ENCODE measurements around the gene OVOL3.

The OVOL3 gene

DNA sequence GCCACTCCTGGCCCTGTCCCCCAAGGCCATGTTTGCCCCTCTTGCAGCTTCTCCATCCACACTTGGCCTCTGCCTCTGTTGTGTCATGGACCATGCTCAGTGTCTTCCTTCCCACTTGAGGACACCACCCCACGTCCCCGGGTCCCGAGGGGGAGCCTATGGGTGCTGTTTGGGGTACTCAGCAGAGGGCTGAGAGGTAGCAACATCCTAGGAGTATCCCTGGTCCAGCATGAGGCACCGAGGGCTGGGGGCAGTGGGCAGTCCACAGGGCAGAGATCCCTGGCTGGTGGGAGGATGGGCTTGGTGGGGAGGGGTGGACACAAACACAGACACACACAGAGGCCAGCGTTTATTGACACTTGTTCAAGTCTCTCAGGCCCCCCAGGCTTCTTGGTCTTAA, 39.6 kb downstream of the OVOL3 start:
- H3K9me3 Mint-ChIP-seq: no peaks in the 10 kb centered on the region
- peaks cover 36% of the 10 kb centered on the region for H3K4me1 Mint-ChIP-seq (ENCODE audit: low read depth)
- no peak overlapping the region for H3K27ac Mint-ChIP-seq
- H3K36me3 Mint-ChIP-seq (ENCODE audit: low read depth): peaks cover 68% of the 10 kb centered on the region
- no peaks in the 10 kb centered on the region for H3K27me3 Mint-ChIP-seq
- intact Hi-C loops (cut with micrococcal nuclease): no loop called here
- H3K4me3 Mint-ChIP-seq: no peak overlapping the region

DNA sequence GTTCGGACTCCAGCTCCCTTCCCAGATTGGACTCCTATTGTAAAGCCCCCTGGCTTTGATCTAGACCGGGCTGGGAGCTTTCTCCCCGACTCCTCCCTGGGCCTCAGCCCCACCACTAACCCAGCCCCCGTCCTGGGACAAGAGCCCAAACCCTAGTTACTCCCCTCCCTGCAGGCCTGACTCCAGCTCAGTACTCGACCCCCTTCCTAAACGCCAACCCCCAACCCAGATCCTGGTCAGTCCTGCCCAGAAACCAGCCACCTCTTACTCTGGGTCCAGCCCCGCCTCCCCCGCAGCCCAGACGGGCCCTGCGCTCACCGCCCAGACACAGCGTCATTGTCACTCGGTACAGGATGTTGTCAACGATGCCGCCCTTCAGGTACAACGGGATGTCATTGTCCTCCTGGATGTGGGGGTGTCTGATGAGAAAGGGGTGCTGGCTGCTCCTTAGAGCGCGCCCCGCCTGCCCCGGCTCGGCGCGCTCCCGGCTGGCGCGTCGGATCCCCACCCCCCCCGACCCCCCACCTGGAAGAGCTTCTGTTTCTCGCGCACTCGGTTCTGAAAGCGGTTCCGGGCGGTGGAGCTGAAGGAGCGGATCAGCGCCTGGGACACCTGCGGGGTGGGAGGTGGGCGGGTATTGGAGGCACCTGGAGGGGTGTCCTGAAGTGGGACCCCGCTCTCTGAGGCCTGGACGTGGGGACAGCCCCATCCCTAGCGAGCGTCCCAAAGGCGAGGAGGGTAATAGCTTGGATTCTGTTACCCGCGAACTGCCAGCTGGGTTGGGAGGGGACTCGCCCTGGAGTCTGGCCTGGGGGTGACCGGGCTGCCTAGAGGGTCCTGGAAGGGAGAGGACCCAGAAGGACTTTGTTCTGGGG, 40.4 kb downstream of the OVOL3 start:
- Mint-ChIP-seq H3K27me3 (no peaks in the 10 kb centered on the region), H3K27ac (no peak overlapping the region), H3K36me3 (ENCODE audit: low read depth) (peaks cover 63% of the 10 kb centered on the region), H3K9me3 (no peaks in the 10 kb centered on the region), H3K4me1 (ENCODE audit: low read depth) (peaks cover 33% of the 10 kb centered on the region), H3K4me3 (no peak overlapping the region)
- intact Hi-C loops (cut with micrococcal nuclease): no loop called here

DNA sequence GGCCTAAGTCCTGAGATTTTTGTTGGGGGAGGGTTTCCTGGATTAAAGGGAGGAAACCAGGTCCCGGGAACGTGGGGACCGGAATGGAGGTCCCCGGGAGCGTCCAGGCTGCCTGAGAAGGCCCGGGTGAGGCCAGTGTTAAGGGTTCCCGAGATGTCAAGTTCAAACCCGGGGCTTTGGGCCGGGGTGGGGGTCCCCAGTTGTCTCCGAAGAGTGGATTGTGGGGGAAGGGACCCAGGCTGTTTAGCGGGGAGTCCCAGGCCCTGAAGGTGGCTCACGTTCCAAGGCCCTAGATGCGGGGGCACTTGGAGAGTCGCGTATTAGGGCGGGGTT, 41.0 kb downstream of the OVOL3 start:
- intact Hi-C loops (cut with micrococcal nuclease): no loop called here
- H3K27me3 Mint-ChIP-seq: no peaks in the 10 kb centered on the region
- peaks cover 30% of the 10 kb centered on the region for H3K4me1 Mint-ChIP-seq (ENCODE audit: low read depth)
- H3K9me3 Mint-ChIP-seq: no peaks in the 10 kb centered on the region
- H3K27ac Mint-ChIP-seq: no peak overlapping the region
- H3K36me3 Mint-ChIP-seq (ENCODE audit: low read depth): peaks cover 57% of the 10 kb centered on the region
- H3K4me3 Mint-ChIP-seq: no peak overlapping the region

DNA sequence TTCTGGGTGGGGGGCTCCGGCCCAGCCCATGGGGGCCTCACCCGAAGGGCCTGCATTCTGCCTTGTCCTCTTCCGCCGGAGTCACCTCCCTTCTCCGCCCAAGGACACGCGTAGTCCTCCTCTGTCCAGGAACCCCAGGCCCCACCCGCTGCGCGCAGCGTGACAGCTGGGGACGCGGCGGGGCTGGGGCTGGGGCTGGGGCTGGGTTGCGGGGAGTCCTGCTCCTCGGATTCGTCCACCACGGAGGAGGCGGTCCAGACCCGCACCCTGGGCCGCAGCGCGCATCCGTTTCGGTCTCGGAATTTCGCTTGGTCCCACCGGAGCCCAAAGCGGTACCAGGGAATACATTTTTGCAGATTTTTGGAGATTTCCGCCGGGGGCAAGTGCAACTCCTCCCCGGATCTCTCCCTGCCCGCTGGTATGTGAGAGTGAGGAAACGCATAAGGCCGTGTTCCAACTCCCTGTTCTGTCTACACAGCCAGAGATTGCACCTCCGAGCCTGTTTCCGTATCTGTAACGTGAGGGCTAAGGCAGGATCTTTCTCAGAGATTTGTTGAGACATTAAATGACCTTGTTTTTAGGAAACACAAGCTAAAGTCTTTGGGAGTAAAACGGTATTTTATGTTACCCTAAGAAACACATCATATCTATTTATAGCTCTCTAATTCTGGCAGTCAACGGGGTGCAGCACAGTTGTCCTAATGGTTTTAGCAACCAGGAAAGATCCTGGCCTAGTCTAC, 41.6 kb downstream of the OVOL3 start, which contains the start of gene COX7A1:
Gene COX7A1 (minus strand): TSS at position 96 of the 740 bp plus-strand sequence. CDS start 40 bp downstream, at position 56.
- no peak within 1 kb of the TSS for H3K27ac Mint-ChIP-seq
- intact Hi-C loops (cut with micrococcal nuclease): no loop called here
- H3K27me3 Mint-ChIP-seq: no peaks in the 10 kb centered on the region
- peaks cover 54% of the 10 kb centered on the region for H3K36me3 Mint-ChIP-seq (ENCODE audit: low read depth)
- H3K4me1 Mint-ChIP-seq (ENCODE audit: low read depth): peaks cover 30% of the 10 kb centered on the region
- no peaks in the 10 kb centered on the region for H3K9me3 Mint-ChIP-seq
- H3K4me3 Mint-ChIP-seq: peak within 1 kb of the TSS; percentile 15

DNA sequence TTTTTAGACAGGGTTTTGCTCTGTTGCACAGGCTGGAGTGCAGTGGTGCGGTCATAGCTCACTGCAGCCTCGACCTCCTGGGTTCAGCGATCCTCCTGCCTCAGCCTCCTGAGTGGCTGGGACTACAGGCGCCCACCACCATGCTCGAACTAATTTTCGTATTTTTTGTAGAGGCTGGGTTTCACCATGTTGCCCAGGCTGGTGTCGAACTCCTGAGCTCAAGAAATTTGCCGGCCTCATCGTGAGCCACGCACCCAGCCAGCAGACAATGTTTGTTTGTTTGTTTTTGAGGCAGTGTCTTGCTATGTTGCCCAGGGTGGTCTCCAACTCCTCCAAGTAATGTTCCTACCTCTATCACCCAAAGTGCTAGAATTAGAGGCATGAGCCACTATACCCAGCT, 42.2 kb downstream of the OVOL3 start:
- Mint-ChIP-seq H3K27me3 (no peaks in the 10 kb centered on the region), H3K27ac (no peak overlapping the region), H3K36me3 (ENCODE audit: low read depth) (peaks cover 54% of the 10 kb centered on the region), H3K9me3 (no peaks in the 10 kb centered on the region), H3K4me3 (no peak overlapping the region), H3K4me1 (ENCODE audit: low read depth) (peaks cover 30% of the 10 kb centered on the region)
- intact Hi-C loops (cut with micrococcal nuclease): no loop called here

DNA sequence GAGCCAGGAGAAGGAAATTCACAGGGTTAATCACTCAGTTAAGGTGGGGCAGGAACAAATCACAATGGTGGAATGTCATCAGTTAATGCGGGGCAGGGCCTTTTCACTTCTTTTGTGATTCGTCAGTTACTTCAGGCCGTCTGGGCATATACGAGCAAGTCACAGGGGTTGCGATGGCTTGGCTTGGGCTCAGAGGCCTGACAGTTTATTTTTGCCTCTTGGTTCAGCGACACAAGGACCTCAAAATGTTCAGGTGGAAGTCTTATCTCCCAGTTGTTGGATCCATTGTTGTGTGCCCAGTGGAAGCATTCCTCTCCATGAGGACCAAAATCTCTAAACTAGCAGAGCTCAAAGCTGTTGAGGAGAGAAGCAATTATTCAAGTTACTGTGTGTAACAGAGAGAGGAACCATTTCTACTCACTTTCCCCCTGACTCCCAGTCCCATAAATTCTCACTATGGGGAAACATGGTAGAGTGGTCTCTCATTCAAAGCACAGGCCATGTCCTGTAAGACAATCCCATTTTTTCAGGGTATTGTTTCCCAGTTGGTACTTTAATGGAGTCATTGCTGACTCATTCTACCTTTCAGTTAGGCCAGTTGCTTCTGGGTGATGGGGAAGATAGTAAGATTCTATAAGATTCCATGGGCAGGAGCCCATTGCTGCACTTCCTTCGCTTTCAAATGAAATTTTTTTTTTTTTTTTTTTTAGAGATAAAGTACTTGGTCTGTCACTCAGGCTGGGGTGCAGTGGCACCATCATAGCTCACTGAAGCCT, 50.1 kb downstream of the OVOL3 start:
- intact Hi-C loops (cut with micrococcal nuclease): no loop called here
- Mint-ChIP-seq H3K27me3 (no peaks in the 10 kb centered on the region), H3K4me3 (no peak overlapping the region), H3K36me3 (ENCODE audit: low read depth) (peaks cover 53% of the 10 kb centered on the region), H3K4me1 (ENCODE audit: low read depth) (no peaks in the 10 kb centered on the region), H3K27ac (no peak overlapping the region), H3K9me3 (no peaks in the 10 kb centered on the region)
